NCI-H345 (cell line): Measurements from ENCODE around the gene C19orf53.

Experiments
- DNase-seq: peaks from one replicate; lab custom pipeline; 2025; lab: John Stamatoyannopoulos, UW

Gene C19orf53

GRCh38 chr19:13826652-13827235 is 52.5 kb downstream of the C19orf53 start:
- no peak for DNase-seq

- no peak for DNase-seq
Measured at GRCh38 chr19:13827656-13828055, 53.4 kb downstream of the C19orf53 start.
